CD4-positive, alpha-beta T cell (primary cell): ENCODE measurements around the gene ATP8B3. TPM values are rescaled to one million over a fixed set of nuclear protein-coding genes. Genes with fewer than 3 reads are reported as not detected.

Experiments
- ATAC-seq: fragments of 200-7000 bp; cut with Tn5 transposase; one replicate; pipeline ENCODE4 v1.10.0; 2022; ENCODE audit warnings: mild to moderate bottlenecking; ENCODE audit not compliant: poor library complexity
- CTCF ChIA-PET: fragments of 350-600 bp; sonication (Branson Sonifier 250); formaldehyde crosslinking; loops from one replicate; lab custom pipeline; 2021; ENCODE audit warnings: antibody characterized with exemption, inconsistent platforms; lab: Charles Lee
- POLR2A ChIA-PET: fragments of 350-600 bp; sonication (Branson Sonifier 250); formaldehyde crosslinking; loops from one replicate; lab custom pipeline; 2021; ENCODE audit warnings: antibody characterized with exemption, inconsistent platforms; lab: Charles Lee
- DNase-seq, 14 experiments: peaks; one replicate each; pipeline ENCODE4 v3.0.0-alpha.2; 2013 to 2020; ENCODE audit warnings: mixed read lengths in 2 of 14
- H3K27ac ChIP-seq, 2 donors: one replicate each; pipeline versions ENCODE4 v1.5.1 to v1.7.0; 2013; ENCODE audit warnings: low read length in 2 of 2, low read depth in 1 of 2, mild to moderate bottlenecking in 1 of 2
- H3K27me3 ChIP-seq, 2 experiments: 1 replicate in 1 of 2; 2 replicates in 1 of 2; pipeline versions ENCODE4 v1.6.1 to v1.7.0; 2013; ENCODE audit warnings: low read length in 2 of 2, control low read depth in 1 of 2, mild to moderate bottlenecking in 1 of 2, moderate library complexity in 1 of 2; ENCODE audit not compliant: insufficient read depth in 2 of 2, control insufficient read depth in 1 of 2
- H3K36me3 ChIP-seq: one replicate; pipeline ENCODE4 v1.6.1; 2013; ENCODE audit warnings: low read length, control low read depth; ENCODE audit not compliant: insufficient read depth
- H3K4me1 ChIP-seq: one replicate; pipeline ENCODE4 v1.6.1; 2013; ENCODE audit warnings: low read length, control low read depth; ENCODE audit not compliant: insufficient read depth
- H3K4me3 ChIP-seq: one replicate; pipeline ENCODE4 v1.5.1; 2013; ENCODE audit warnings: mild to moderate bottlenecking, low read length, moderate library complexity
- H3K9me3 ChIP-seq, 2 experiments: 1 replicate in 1 of 2; 2 replicates in 1 of 2; pipeline versions ENCODE4 v1.6.1 to v1.7.0; 2013; ENCODE audit warnings: low read length in 2 of 2, mild to moderate bottlenecking in 2 of 2, control low read depth in 1 of 2, moderate library complexity in 1 of 2; ENCODE audit not compliant: control insufficient read depth in 1 of 2, insufficient read depth in 1 of 2
- H3K27ac Mint-ChIP-seq: one replicate; pipeline ENCODE4 v1.8.0; 2020; ENCODE audit warnings: mixed read lengths
- H3K27me3 Mint-ChIP-seq: one replicate; pipeline ENCODE4 v1.8.0; 2021; ENCODE audit warnings: mixed read lengths
- H3K36me3 Mint-ChIP-seq: one replicate; pipeline ENCODE4 v1.8.0; 2021; ENCODE audit warnings: low read depth, mixed read lengths
- H3K4me1 Mint-ChIP-seq: one replicate; pipeline ENCODE4 v1.8.0; 2021; ENCODE audit warnings: low read depth, mixed read lengths
- H3K4me3 Mint-ChIP-seq: one replicate; pipeline ENCODE4 v1.8.0; 2020; ENCODE audit warnings: mild to moderate bottlenecking, mixed read lengths
- H3K9me3 Mint-ChIP-seq: one replicate; pipeline ENCODE4 v1.8.0; 2020; ENCODE audit warnings: mixed read lengths
- CTCF ChIP-seq: fragments of 200-600 bp; IDR thresholded peaks from one replicate; pipeline ENCODE4 v1.8.0; 2022; ENCODE audit warnings: antibody characterized with exemption, mild to moderate bottlenecking
- intact Hi-C, 2 experiments: fragments of 100-400 bp; cut with DNase I in 1 of 2; cut with micrococcal nuclease in 1 of 2; formaldehyde crosslinking; loops; one replicate each; pipeline versions ENCODE4 v1.15.1 to v1.9.0; 2023 to 2025; cut with DNase I, micrococcal nuclease
- total RNA-seq, 174 experiments: library from RNA in 2 of 174; stranded (reverse) in 2 of 174; gene quantifications; one replicate each; pipeline ENCODE4 v1.2.3 and lab custom pipeline; 2021 to 2026

Gene ATP8B3
- total RNA-seq, 2 experiments from 2014 or later, result 2.5 to 3.2 TPM

GRCh38 chr19:1837222-1837565 is 25.1 kb upstream of the ATP8B3 start:
- DNase-seq (no peak), ATAC-seq (no peak)
- Histone ChIP-seq H3K9me3 (no peaks in the 10 kb centered on the region), H3K4me3 (no peak overlapping the region), H3K27me3 (no peaks in the 10 kb centered on the region), H3K36me3 (peaks cover 34% of the 10 kb centered on the region), H3K27ac (no peak overlapping the region), H3K4me1 (peaks cover 54% of the 10 kb centered on the region)
- no peak overlapping the region for H3K27ac Mint-ChIP-seq
- intact Hi-C loops, result no loop called here
- ChIA-PET CTCF (interaction anchor here (0.6 to 1.6 kb wide), 3 partner anchors 8 to 18 kb away, joined by 3 to 9 read pairs (median 4); no protein-coding TSS in a partner anchor), POLR2A (interaction anchor here (0.9 kb wide), 1 partner anchor 11 kb away, joined by 4 read pairs; no protein-coding TSS in a partner anchor)
- no peaks in the 10 kb centered on the region for H3K9me3 Mint-ChIP-seq
- H3K4me3 Mint-ChIP-seq, result no peak overlapping the region
- no peak for TF ChIP-seq CTCF
- peaks cover 20% of the 10 kb centered on the region for H3K4me1 Mint-ChIP-seq
- peaks cover 10% of the 10 kb centered on the region for H3K36me3 Mint-ChIP-seq
- no peaks in the 10 kb centered on the region for H3K27me3 Mint-ChIP-seq

GRCh38 chr19:1836458-1837221 is 24.6 kb upstream of the ATP8B3 start:
- no peak for TF ChIP-seq CTCF
- DNase-seq (no peak), ATAC-seq (no peak)
- POLR2A ChIA-PET, result no interaction called here
- Histone ChIP-seq H3K36me3 (peaks cover 38% of the 10 kb centered on the region), H3K27ac (no peak overlapping the region), H3K4me1 (peaks cover 49% of the 10 kb centered on the region), H3K4me3 (no peak overlapping the region), H3K27me3 (no peaks in the 10 kb centered on the region), H3K9me3 (no peaks in the 10 kb centered on the region)
- Mint-ChIP-seq H3K36me3 (peaks cover 10% of the 10 kb centered on the region), H3K4me1 (peaks cover 20% of the 10 kb centered on the region), H3K9me3 (no peaks in the 10 kb centered on the region), H3K27me3 (no peaks in the 10 kb centered on the region), H3K4me3 (peak overlapping the region; percentile 30), H3K27ac (no peak overlapping the region)
- CTCF ChIA-PET, result interaction anchor here (0.6 to 1.6 kb wide), 3 partner anchors 7 to 18 kb away, joined by 3 to 9 read pairs (median 4); no protein-coding TSS in a partner anchor
- intact Hi-C loops, result no loop called here

DNA sequence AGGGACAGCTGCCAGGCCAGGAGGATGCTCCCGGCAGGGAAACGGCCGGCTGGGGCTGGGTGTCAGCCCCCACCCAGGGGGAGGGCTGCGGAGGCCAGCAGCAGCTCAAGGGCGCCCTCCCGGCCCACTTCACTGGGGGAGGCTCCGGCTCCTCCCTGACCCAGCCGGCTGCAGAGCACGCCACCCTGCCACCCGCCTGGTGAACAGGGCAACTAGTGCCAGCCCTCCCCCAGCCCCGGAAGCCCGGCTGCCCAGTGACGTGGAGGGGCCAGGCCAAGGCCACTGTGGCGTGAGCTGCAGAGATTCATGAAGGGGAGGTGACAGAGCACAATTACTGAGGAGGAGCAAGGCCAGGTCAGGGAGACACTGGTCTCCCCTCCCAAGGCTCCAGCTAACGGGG is 21.5 kb upstream of the ATP8B3 start:
- H3K4me3 Mint-ChIP-seq, result no peak overlapping the region
- Histone ChIP-seq H3K9me3 (no peaks in the 10 kb centered on the region), H3K4me1 (peaks cover 27% of the 10 kb centered on the region), H3K36me3 (peaks cover 49% of the 10 kb centered on the region), H3K27ac (no peak overlapping the region), H3K4me3 (no peak overlapping the region), H3K27me3 (no peaks in the 10 kb centered on the region)
- no peak overlapping the region for H3K27ac Mint-ChIP-seq
- no peaks in the 10 kb centered on the region for H3K4me1 Mint-ChIP-seq
- no peak for DNase-seq
- peaks cover 9% of the 10 kb centered on the region for H3K36me3 Mint-ChIP-seq
- no peak for ATAC-seq
- no peak for TF ChIP-seq CTCF
- no peaks in the 10 kb centered on the region for H3K9me3 Mint-ChIP-seq
- CTCF ChIA-PET, result no interaction called here
- intact Hi-C loops, result no loop called here
- POLR2A ChIA-PET, result no interaction called here
- no peaks in the 10 kb centered on the region for H3K27me3 Mint-ChIP-seq
